ENCODE data around the gene ALDH3A2. TPM values are rescaled to one million over a fixed set of nuclear protein-coding genes. Genes with fewer than 3 reads are reported as not detected.

Gene ALDH3A2
- total and polyA plus RNA-seq, 2 of the 8 experiments (the other 6 are each of a cell fraction or from before 2014, with no cell fraction given), result 20.6 to 72.9 TPM

DNA sequence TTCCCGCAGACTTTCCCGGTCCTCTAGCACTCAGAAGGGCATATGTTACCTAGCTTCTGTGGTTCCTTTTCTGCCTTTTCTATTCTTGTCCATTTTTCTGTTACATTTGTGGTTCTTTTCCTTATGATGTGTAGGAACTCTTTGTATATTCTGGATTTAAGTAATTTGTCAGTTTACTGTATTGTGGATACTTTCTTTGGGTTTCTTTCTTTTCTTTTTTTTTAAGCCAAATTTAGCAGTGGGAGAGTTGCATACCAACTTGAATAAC, 657 bp downstream of the ALDH3A2 start (continued):
- TF ChIP-seq POLR2AphosphoS5 (IDR thresholded peaks at IDR 0.05; ENCODE audit: low read depth, low read length), result no peak
- TF ChIP-seq, protein P1, sequence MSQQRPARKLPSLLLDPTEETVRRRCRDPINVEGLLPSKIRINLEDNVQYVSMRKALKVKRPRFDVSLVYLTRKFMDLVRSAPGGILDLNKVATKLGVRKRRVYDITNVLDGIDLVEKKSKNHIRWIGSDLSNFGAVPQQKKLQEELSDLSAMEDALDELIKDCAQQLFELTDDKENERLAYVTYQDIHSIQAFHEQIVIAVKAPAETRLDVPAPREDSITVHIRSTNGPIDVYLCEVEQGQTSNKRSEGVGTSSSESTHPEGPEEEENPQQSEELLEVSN (IDR thresholded peaks at IDR 0.05), result no peak
- TF ChIP-seq SP4 (IDR thresholded peaks at IDR 0.05; ENCODE audit: low read length), result no peak
- TF ChIP-seq TEAD4 (IDR thresholded peaks at IDR 0.05; ENCODE audit: low read depth, low read length), result no peak

Measured in H1 (cell line).